Measurements from ENCODE around the gene C11orf97. TPM values are rescaled to one million over a fixed set of nuclear protein-coding genes. Genes with fewer than 3 reads are reported as not detected.

C11orf97 gene
- total and polyA plus RNA-seq, 9 of the 15 experiments (the other 6 are each of a cell fraction or from before 2014, with no cell fraction given) = not detected

DNA sequence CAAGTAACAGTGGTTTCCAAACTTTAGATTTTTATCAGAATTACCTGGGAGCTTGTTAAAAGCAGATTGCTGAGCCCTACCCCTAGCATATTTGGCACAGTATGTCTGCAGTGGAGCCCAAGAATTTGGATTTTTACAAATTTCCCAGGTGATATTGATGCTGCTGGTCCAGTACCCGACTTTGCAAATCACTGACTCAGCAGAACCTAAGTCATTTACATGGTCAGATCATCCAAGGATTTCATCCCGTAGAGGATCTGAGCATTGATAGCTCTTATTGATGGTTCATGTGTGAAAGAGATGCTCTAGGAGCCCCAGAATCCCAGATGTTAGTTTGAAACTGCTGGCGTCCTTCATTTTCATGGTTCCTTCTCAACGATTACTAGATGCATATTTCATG is 6.0 kb downstream of the C11orf97 start:
- no peak overlapping the region for H3K4me3 ChIP-seq
- CTCF ChIA-PET (ENCODE audit: low intra/inter-chr PET ratio) = interaction anchor here (1.0 kb wide), 1 partner anchor 79 kb away, joined by 3 read pairs; no protein-coding TSS in a partner anchor
- H4K20me1 ChIP-seq (replicated peaks; ENCODE audit: control insufficient read depth, insufficient read depth, low read length) = no peaks in the 10 kb centered on the region
- WGBS (ENCODE audit: insufficient coverage, low coverage, missing lambda C conversion rate) = 13% methylated on average over 4 of the region's 4 CpGs
- no peaks in the 10 kb centered on the region for H3K9me3 ChIP-seq (replicated peaks; ENCODE audit: control insufficient read depth, insufficient read depth, low read depth, low read length)
- H3K36me3 ChIP-seq (ENCODE audit: control insufficient read depth, insufficient read depth, low read length) = no peaks in the 10 kb centered on the region
- H3K9me1 ChIP-seq (ENCODE audit: control insufficient read depth, insufficient read depth, low read length) = no peaks in the 10 kb centered on the region
- no peak overlapping the region for H3K27ac ChIP-seq (ENCODE audit: extremely low read depth, low read depth, low read length)
- no peaks in the 10 kb centered on the region for H3K4me1 ChIP-seq (replicated peaks in 1 of 2; ENCODE audit: control insufficient read depth in 2 of 2, insufficient read depth in 2 of 2, low read length in 2 of 2)
- H2AFZ ChIP-seq (ENCODE audit: low read depth, low read length) = no peak overlapping the region
- FAIRE-seq (no peak), DNase-seq (ENCODE audit: extremely low read depth in 1 of 4, low spot score in 3 of 4) (no peak), ATAC-seq (no peak)
- H3K27me3 ChIP-seq (ENCODE audit: control insufficient read depth in 2 of 2, insufficient read depth in 2 of 2, low read length in 2 of 2) = no peaks in the 10 kb centered on the region; a peak in 1 of 5 replicates
- in situ Hi-C loops (cut with MboI) (no loop called here), intact Hi-C loops (cut with micrococcal nuclease) (no loop called here)
- H3K79me2 ChIP-seq (ENCODE audit: control insufficient read depth, insufficient read depth, low read length) = no peaks in the 10 kb centered on the region
- POLR2A ChIA-PET = interaction anchor here (0.5 to 1.2 kb wide), 2 partner anchors 14 to 21 kb away, joined by 3 to 4 read pairs; no protein-coding TSS in a partner anchor
- H3K4me2 ChIP-seq (ENCODE audit: insufficient read depth, low read length) = no peak overlapping the region
- TF ChIP-seq ZNF316 (IDR thresholded peaks at IDR 0.05) = peak; percentile 84
- no peak for TF ChIP-seq GABPB1 (CRISPR knock-in tag; IDR thresholded peaks at IDR 0.05)
- no peak for TF ChIP-seq BDP1 (IDR thresholded peaks at IDR 0.05; ENCODE audit: insufficient read depth, insufficient read length)
- no peak for TF ChIP-seq POLR2B (IDR thresholded peaks at IDR 0.05; ENCODE audit: low read depth, partially characterized antibody)
- TF ChIP-seq, protein P1, sequence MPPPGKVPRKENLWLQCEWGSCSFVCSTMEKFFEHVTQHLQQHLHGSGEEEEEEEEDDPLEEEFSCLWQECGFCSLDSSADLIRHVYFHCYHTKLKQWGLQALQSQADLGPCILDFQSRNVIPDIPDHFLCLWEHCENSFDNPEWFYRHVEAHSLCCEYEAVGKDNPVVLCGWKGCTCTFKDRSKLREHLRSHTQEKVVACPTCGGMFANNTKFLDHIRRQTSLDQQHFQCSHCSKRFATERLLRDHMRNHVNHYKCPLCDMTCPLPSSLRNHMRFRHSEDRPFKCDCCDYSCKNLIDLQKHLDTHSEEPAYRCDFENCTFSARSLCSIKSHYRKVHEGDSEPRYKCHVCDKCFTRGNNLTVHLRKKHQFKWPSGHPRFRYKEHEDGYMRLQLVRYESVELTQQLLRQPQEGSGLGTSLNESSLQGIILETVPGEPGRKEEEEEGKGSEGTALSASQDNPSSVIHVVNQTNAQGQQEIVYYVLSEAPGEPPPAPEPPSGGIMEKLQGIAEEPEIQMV (tag; conservative IDR thresholded peaks at IDR 0.05; ENCODE audit: low read depth) = no peak
- peak; percentile 85 for TF ChIP-seq MAFK (IDR thresholded peaks at IDR 0.05; ENCODE audit: low read length)
- TF ChIP-seq NFIC (IDR thresholded peaks at IDR 0.05) = no peak
- no peak for TF ChIP-seq ZNF263 (CRISPR knock-in tag; IDR thresholded peaks at IDR 0.05; ENCODE audit: borderline replicate concordance)
- TF ChIP-seq, protein P2, sequence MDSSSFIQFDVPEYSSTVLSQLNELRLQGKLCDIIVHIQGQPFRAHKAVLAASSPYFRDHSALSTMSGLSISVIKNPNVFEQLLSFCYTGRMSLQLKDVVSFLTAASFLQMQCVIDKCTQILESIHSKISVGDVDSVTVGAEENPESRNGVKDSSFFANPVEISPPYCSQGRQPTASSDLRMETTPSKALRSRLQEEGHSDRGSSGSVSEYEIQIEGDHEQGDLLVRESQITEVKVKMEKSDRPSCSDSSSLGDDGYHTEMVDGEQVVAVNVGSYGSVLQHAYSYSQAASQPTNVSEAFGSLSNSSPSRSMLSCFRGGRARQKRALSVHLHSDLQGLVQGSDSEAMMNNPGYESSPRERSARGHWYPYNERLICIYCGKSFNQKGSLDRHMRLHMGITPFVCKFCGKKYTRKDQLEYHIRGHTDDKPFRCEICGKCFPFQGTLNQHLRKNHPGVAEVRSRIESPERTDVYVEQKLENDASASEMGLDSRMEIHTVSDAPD (CRISPR knock-in tag; IDR thresholded peaks at IDR 0.05) = no peak
- no peak for TF ChIP-seq ZNF445 (CRISPR knock-in tag; IDR thresholded peaks at IDR 0.05; ENCODE audit: low read depth)
- TF ChIP-seq PTBP1 (IDR thresholded peaks at IDR 0.05; ENCODE audit: low read depth, low read length) = no peak
- TF ChIP-seq, protein P3, sequence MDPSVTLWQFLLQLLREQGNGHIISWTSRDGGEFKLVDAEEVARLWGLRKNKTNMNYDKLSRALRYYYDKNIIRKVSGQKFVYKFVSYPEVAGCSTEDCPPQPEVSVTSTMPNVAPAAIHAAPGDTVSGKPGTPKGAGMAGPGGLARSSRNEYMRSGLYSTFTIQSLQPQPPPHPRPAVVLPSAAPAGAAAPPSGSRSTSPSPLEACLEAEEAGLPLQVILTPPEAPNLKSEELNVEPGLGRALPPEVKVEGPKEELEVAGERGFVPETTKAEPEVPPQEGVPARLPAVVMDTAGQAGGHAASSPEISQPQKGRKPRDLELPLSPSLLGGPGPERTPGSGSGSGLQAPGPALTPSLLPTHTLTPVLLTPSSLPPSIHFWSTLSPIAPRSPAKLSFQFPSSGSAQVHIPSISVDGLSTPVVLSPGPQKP (CRISPR knock-in tag; IDR thresholded peaks at IDR 0.05) = no peak
- peak; percentile 81 for TF ChIP-seq MAFG (tag; conservative IDR thresholded peaks at IDR 0.05)
- no peak for TF ChIP-seq CBX3 (IDR thresholded peaks at IDR 0.05; ENCODE audit: borderline replicate concordance in 1 of 2, low read length in 2 of 2)
- TF ChIP-seq, protein P4, sequence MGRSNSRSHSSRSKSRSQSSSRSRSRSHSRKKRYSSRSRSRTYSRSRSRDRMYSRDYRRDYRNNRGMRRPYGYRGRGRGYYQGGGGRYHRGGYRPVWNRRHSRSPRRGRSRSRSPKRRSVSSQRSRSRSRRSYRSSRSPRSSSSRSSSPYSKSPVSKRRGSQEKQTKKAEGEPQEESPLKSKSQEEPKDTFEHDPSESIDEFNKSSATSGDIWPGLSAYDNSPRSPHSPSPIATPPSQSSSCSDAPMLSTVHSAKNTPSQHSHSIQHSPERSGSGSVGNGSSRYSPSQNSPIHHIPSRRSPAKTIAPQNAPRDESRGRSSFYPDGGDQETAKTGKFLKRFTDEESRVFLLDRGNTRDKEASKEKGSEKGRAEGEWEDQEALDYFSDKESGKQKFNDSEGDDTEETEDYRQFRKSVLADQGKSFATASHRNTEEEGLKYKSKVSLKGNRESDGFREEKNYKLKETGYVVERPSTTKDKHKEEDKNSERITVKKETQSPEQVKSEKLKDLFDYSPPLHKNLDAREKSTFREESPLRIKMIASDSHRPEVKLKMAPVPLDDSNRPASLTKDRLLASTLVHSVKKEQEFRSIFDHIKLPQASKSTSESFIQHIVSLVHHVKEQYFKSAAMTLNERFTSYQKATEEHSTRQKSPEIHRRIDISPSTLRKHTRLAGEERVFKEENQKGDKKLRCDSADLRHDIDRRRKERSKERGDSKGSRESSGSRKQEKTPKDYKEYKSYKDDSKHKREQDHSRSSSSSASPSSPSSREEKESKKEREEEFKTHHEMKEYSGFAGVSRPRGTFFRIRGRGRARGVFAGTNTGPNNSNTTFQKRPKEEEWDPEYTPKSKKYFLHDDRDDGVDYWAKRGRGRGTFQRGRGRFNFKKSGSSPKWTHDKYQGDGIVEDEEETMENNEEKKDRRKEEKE (IDR thresholded peaks at IDR 0.05; ENCODE audit: borderline replicate concordance in 1 of 2, control insufficient read depth in 1 of 2, low read depth in 2 of 2, low read length in 1 of 2) = no peak
- TF ChIP-seq C11orf30 (IDR thresholded peaks at IDR 0.05; ENCODE audit: low read depth) = peak; percentile 79
- peak; percentile 83 for TF ChIP-seq MAFF (IDR thresholded peaks at IDR 0.05; ENCODE audit: low read length)
- no peak overlapping the region for H3K9ac ChIP-seq (ENCODE audit: insufficient read depth in 1 of 2, low read depth in 2 of 2, low read length in 2 of 2)
- no TSS peak for BruUV-seq (replicated peaks)
